ENCODE results near the gene FNDC8. TPM values are rescaled to one million over a fixed set of nuclear protein-coding genes. Genes with fewer than 3 reads are reported as not detected.
"Not testable (repeated sequence)": the region's sequence is repeated elsewhere in the genome, so short reads cannot be mapped to it uniquely, and the experiment has no call there.

FNDC8 gene
- not detected in 2 replicates for total RNA-seq

GRCh38 chr17:35121315-35121714 is at the start of gene FNDC8:
Gene FNDC8 (plus strand): TSS chr17:35121615. CDS start chr17:35121694, 79 bp downstream.
- no peak for DNase-seq (ENCODE audit: low read depth, low spot score)

DNA sequence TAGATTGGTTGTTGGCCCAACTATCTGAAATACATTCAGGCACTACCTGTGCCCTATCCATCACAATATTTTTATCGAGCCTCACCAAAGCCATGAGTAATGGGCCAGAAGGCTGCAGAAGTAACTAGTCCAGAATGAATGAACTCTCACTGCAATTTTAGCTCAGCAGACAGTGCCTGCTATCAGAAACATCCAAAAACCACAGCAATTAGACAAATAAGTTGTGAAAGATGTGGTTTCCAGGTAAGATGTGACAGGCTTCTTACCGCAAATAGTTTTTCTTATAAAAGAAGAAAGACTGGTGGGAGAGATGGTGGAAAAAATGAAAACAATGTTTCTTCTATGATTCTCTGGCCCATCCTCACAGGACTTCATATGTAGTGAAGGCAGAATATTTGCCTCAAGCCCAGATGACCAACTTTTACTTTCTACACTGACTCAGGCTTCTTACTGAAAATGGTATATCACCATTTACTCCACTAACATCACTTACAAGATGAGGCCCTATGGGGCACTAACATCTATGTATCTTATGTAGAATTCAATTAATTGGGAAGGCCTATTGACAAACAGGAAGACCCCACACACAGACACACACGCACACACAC is 48.1 kb upstream of the FNDC8 start:
- no peak for DNase-seq (ENCODE audit: low read depth, low spot score)

DNA sequence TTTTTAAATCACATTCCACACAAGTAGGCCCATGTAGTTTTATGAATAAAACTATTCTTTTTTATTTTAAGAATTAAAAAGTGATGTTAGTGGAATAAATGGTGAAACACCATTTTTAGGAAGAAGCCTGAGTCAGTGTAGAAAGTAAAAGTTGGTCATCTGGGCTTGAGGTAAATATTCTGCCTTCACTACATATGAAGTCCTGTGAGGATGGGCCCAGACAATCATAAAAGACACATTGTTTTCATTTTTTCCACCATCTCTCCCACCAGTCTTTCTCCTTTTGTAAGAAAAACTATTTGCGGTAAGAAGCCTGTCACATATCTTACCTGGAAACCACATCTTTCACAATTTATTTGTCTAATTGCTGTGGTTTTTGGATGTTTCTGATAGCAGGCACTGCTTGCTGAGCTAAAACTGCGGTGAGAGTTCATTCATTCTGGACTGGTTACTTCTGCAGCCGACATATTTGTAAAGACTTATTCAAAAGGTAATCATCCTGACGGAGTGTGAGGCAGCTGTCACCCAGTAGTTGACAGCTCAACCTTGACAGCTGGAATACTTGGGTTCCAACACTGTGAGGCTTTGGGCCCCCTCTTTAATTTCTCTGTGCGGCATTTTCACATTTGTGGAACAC is 47.3 kb upstream of the FNDC8 start:
- no peak for DNase-seq (ENCODE audit: low read depth, low spot score)

- DNase-seq (ENCODE audit: low read depth, low spot score): no peak
Measured at GRCh38 chr17:35074711-35075707, 46.4 kb upstream of the FNDC8 start.

GRCh38 chr17:35076874-35077273 is 44.5 kb upstream of the FNDC8 start:
- DNase-seq (ENCODE audit: low read depth, low spot score): no peak

DNA sequence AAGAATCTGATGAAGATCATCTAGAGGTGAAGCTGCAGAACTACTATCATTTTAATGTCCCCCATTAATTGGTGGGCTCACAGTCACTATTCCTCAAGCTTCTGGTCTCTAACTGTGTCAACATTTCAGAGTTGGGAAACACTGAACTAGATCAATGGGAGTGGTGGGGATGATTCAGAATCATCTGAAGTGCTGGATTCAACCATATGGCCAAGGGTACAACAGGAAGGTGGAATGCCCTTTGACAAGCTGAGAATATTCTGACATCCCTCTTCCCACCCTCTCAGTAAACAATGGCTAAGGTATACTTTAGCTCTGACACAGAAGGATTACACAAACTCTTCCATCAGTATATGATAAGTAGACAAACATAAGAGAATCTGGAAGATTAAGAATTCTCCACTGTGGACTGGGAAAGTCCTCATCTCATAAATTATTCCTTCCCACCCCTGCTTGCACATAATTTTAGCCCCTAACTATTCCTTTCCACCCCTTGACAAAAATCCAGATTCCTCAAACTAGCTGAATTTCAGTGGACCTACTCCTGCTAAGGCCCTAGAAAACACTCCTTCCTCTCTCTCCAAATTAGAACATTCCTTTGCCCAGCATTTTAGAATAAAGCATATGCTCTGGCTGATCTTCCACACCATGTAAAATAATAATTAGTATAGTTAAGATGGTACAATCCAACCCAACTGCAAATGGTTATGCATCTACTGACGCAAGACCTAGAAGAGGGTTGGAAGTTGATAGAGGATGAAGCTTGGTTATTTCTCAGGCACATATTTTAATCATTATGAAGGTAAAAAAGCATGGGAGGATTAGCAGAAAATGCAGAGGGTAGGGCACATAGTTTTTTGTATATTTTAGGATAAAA is 41.6 kb upstream of the FNDC8 start:
- DNase-seq (ENCODE audit: low read depth, low spot score): no peak

- DNase-seq (ENCODE audit: low read depth, low spot score): no peak
Measured at GRCh38 chr17:35080536-35080935, 40.9 kb upstream of the FNDC8 start.

GRCh38 chr17:35081638-35082037 is 39.8 kb upstream of the FNDC8 start:
- no peak for DNase-seq (ENCODE audit: low read depth, low spot score)

- no peak for DNase-seq (ENCODE audit: low read depth, low spot score)
Measured at GRCh38 chr17:35082073-35082657, 39.2 kb upstream of the FNDC8 start.

DNA sequence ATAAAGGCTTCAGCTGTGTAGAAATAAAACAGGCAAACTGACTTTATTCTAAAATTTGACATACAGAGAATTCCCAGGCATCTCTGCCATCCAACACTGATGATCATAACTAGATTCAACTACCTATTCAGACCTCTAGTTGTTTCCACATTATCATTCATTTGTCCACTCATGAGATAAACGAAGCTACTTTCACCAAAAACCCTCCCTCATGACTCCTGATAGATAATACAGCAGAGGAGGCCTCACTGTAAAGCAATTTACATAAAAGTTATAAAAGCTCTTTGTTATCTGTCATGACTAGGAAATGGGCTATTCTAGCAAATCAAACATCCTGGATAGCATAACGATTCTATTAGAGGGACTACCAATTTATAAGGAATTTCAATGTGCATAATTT is 38.3 kb upstream of the FNDC8 start:
- no peak for DNase-seq (ENCODE audit: low read depth, low spot score)

DNA sequence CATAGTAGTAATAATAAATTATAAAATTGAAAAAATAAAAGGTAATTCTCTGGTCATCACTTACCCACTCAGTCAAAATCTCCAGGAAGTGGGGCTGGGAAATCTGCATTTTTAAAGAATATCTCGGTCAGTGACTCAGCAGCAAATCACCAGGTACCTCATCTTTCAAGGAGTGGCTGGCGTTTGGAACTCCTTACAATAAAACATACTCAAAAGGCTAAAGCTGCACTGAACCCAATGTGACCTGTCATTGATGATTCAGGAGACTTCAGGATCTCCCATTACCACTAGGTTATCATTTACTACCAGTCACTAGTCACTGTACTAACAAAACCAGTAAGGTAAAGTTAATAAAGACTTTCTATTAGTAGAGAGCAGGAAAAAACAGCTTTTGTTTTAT is 36.4 kb upstream of the FNDC8 start:
- DNase-seq (ENCODE audit: low read depth, low spot score): no peak

GRCh38 chr17:35086164-35086563 is 35.3 kb upstream of the FNDC8 start:
- no peak for DNase-seq (ENCODE audit: low read depth, low spot score)

- no peak for DNase-seq (ENCODE audit: low read depth, low spot score)
Measured at GRCh38 chr17:35086931-35087573, 34.4 kb upstream of the FNDC8 start.

DNA sequence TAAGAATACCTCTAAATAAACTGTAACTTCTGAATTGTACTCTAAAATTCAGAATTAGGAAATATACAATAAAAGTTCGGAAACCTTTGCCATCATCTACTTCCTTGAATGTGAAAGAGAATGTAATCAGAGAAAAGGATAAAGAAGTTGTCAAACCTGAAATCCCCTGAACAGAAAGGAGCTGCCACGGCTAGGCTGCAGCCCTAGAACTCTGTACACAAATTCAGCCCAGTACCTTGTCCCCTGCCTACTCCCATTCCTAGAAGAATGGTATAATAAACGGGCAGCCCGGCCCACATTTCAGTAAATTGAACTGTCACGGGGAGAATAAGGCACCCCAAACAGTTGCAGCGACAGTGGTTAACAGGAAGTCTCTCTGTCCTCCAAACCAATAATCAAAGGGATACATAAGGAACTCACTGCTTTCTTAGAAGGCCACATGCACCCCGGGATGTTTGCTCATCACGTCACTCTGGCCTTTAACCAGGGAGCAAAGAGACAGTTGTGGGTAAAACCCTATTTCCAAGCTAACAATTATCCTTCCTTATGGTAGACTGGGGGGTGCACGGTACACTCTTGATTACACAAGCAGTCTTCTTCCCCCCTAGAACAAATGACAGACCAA is 33.6 kb upstream of the FNDC8 start:
- no peak for DNase-seq (ENCODE audit: low read depth, low spot score)

- no peak for DNase-seq (ENCODE audit: low read depth, low spot score)
Measured at GRCh38 chr17:35088356-35088880, 33.0 kb upstream of the FNDC8 start.

DNA sequence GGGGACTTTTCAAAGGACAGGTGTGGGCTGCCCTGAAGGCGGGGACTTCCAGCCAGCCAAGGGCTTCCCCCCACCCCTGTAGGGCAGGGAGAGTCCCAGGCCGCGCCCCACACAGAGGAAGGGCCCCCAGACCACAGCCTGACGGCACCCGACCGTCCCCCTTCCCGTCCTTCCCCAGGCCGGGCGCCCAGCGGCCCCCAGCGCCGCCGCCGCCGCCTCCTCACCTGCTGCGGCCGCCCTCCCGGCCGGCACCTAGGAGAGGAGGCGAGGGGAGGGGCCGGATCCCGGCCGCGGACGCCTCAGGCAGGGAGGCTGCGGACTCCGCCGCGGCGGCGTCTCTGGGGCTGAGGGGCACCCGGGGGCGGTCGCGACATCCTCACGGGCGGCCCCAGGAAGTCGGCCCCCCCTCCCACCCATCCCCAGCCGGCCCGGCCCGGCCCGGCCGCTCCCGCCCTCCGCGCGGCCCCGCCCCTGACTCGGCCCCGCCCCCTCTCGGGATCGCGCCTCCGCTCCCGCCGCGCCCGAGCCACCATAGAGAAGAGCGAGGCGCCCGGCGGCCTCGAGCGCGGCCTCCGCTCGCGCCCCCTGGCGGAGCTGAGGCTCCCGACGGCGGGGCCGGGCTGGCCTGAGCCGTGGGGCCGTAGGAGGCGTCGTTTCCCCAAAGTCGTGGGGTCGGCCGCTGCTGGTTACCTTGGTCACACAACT is 32.4 kb upstream of the FNDC8 start:
- DNase-seq (ENCODE audit: low read depth, low spot score): no peak

DNA sequence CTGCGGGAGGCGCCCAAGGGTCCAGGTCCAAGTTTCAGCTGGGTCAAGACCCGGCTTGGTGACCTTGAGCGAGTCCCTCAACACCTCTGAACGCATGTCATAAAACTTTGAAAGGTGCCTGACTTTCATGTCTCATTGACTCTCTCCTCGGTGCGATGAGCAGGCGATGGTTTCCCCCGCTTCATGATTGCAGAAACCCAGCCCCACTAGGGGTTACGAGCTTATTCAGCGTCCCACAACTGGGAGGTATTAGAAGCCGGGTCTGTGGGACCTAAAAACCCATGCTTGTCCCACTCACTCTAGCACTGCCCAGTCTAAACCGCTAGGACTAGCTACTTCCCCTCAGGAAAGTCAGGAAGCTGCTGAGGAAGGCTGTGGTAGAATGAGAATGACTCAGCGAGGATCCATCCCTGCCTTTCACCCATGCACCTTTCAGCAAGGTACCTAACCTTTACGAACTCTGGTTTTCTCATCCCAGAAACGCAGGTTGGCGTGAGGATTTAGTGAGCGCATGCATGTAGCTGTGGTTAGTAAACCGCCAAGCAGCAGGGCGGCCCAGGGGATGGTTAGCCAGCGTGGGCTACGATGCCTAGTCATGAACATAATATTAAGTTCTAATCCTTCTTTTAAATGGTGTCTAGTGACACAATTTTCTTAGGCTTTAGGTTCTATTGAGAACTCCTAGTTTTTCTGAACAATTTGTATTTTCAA is 31.7 kb upstream of the FNDC8 start:
- DNase-seq (ENCODE audit: low read depth, low spot score): no peak

DNA sequence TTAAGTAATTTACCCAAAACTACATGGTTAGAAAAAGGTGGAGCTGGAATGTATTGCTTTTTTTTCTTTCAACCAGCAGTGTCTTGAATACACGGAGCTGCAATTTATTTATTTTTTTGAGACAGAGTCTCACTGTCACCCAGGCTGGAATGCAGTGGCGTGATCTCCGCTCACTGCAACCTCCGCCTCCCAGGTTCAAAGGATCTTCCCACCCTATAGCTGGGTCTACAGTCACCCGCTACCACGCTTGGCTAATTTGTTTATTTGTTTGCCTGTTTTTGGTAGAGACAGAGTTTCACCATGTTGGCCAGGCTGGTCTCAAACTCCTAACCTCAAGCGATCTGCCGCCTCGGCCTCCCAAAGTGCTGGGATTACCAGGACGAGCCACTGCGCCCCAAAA is 30.7 kb upstream of the FNDC8 start:
- not testable (repeated sequence) for DNase-seq (ENCODE audit: low read depth, low spot score)

Measured in pulmonary artery endothelial cell (primary cell).